Stomach (tissue), 9 donors: Measurements from ENCODE around the gene TNK1. TPM values are rescaled to one million over a fixed set of nuclear protein-coding genes. Genes with fewer than 3 reads are reported as not detected.

Source experiments
- DNase-seq, 2 donors: peaks; one replicate each; pipeline versions ENCODE4 v3.0.0 to v3.0.0-alpha.2; 2013 to 2019
- H3K27ac ChIP-seq, 5 donors: fragments of 200-600 bp in 4 of 5; sonication (generic) in 4 of 5; one replicate each; pipeline ENCODE4 v1.5.1; 2013 to 2019; ENCODE audit warnings: mild to moderate bottlenecking in 1 of 5, moderate library complexity in 1 of 5
- H3K27me3 ChIP-seq, 3 donors: fragments of 200-600 bp; sonication (generic); one replicate each; pipeline ENCODE4 v1.5.1; 2017 to 2019; ENCODE audit warnings: mixed run types in 1 of 3
- H3K36me3 ChIP-seq, 4 donors: fragments of 200-600 bp; sonication (generic); 1 replicate in 3 of 4; 2 replicates in 1 of 4; pipeline ENCODE4 v1.5.1; 2016 to 2019
- H3K4me1 ChIP-seq, 4 donors: fragments of 200-600 bp; sonication (generic); one replicate each; pipeline ENCODE4 v1.5.1; 2016 to 2019
- H3K4me3 ChIP-seq, 4 donors: fragments of 200-600 bp; sonication (generic) in 3 of 4; one replicate each; pipeline ENCODE4 v1.5.1; 2016 to 2019; ENCODE audit warnings: mild to moderate bottlenecking in 1 of 4
- H3K9me3 ChIP-seq, 4 donors: fragments of 200-600 bp; sonication (generic); one replicate each; pipeline ENCODE4 v1.5.1; 2016 to 2019
- EP300 ChIP-seq: sonication (generic); formaldehyde crosslinking; IDR thresholded peaks from one replicate; pipeline ENCODE4 v1.6.1; 2017; ENCODE audit warnings: antibody characterized with exemption
- POLR2A ChIP-seq, 4 donors: fragments of 450-650 bp; IDR thresholded peaks; one replicate each; pipeline ENCODE4 v1.6.1; 2016; ENCODE audit warnings: antibody characterized with exemption in 4 of 4, control low read depth in 2 of 4, mild to moderate bottlenecking in 1 of 4, moderate library complexity in 1 of 4
- POLR2AphosphoS5 ChIP-seq, 3 donors: sonication (generic); formaldehyde crosslinking; IDR thresholded peaks; one replicate each; pipeline ENCODE4 v1.6.1; 2016; ENCODE audit warnings: antibody characterized with exemption in 3 of 3
- WGBS, 5 donors: extraction: QIAGEN DNeasy Blood & Tissue Kit in 3 of 5; methylation state at CpG; one replicate each; pipeline versions ENCODE4 v1.1.5 to v1.1.7; 2013 to 2018; 5-methylcytosine and 5-hydroxymethylcytosine counted together
- intact Hi-C: fragments of 100-400 bp; cut with DNase I; formaldehyde crosslinking; loops from one replicate; pipeline ENCODE4 v1.15.1; 2023; ENCODE audit warnings: low total_unique reads
- polyA plus RNA-seq, 3 donors: library from polyadenylated mRNA; stranded (reverse); fragments of 200-250 nt; gene quantifications; one replicate each; pipeline ENCODE4 v1.2.3, GENCODE V29; 2013
- total RNA-seq, 5 donors: library from RNA; depleted of rRNA; stranded (reverse); fragments of >200 nt; gene quantifications; one replicate each; pipeline versions ENCODE4 v1.1.0 to v1.2.3, GENCODE V29; 2014 to 2016
- TF ChIP-seq, protein P1 (sequence below), 7 experiments: fragments of 450-650 bp in 4 of 7; fragments of 200-600 bp in 3 of 7; sonication (generic) in 3 of 7; IDR thresholded peaks; one replicate each; pipeline ENCODE4 v1.5.1; 2016 to 2019; ENCODE audit warnings: antibody characterized with exemption in 7 of 7, control low read depth in 2 of 7, mild to moderate bottlenecking in 1 of 7
- donor health status: healthy with polysubstance abuse.
- donor health status: Bipolar disorder and iron deficiency.
- donor health status: healthy.

The TNK1 gene
- total and polyA plus RNA-seq, 8 donors = 5.7 to 37.1 (median 10.4) TPM

DNA sequence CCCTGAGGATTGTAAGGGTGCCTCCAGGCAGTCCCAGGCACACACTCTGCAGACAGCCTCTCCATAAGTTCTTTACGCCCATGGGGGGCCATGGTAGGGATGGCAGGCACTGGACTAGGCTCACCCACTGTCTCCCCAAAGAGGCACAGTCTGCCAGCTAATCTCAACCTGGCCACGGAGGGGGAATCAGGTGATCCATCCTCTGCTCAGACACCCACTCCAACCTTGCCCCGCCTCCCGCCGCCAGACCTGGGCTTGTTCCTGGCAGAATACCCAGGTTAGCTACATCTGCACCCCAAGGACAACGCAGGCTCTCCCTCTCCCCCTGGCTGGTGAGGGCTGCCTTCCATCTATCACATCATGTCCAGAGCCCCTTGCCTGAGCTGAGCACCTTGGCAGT is 28.0 kb downstream of the TNK1 start:
- H3K27ac ChIP-seq = no peak overlapping the region
- H3K4me1 ChIP-seq = peaks cover 17 to 23% (median 19%) of the 10 kb centered on the region in 4 donors
- no peak for DNase-seq
- peaks cover 0 to 13% (median 0%) of the 10 kb centered on the region in 3 donors for H3K27me3 ChIP-seq
- no peak overlapping the region for H3K4me3 ChIP-seq
- H3K36me3 ChIP-seq = peaks cover 0 to 25% (median 19%) of the 10 kb centered on the region in 4 donors
- H3K9me3 ChIP-seq = no peaks in the 10 kb centered on the region
- WGBS, 5 donors = 74 to 90% (median 80%) methylated on average over 2 to 6 of the region's 6 CpGs
- TF ChIP-seq, protein P1, sequence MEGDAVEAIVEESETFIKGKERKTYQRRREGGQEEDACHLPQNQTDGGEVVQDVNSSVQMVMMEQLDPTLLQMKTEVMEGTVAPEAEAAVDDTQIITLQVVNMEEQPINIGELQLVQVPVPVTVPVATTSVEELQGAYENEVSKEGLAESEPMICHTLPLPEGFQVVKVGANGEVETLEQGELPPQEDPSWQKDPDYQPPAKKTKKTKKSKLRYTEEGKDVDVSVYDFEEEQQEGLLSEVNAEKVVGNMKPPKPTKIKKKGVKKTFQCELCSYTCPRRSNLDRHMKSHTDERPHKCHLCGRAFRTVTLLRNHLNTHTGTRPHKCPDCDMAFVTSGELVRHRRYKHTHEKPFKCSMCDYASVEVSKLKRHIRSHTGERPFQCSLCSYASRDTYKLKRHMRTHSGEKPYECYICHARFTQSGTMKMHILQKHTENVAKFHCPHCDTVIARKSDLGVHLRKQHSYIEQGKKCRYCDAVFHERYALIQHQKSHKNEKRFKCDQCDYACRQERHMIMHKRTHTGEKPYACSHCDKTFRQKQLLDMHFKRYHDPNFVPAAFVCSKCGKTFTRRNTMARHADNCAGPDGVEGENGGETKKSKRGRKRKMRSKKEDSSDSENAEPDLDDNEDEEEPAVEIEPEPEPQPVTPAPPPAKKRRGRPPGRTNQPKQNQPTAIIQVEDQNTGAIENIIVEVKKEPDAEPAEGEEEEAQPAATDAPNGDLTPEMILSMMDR (IDR thresholded peaks at IDR 0.05) = no peak
- TF ChIP-seq EP300 = no peak
- TF ChIP-seq POLR2AphosphoS5 (IDR thresholded peaks at IDR 0.05) = no peak
- no peak for TF ChIP-seq POLR2A (IDR thresholded peaks at IDR 0.05)
- intact Hi-C loops = no loop called here

DNA sequence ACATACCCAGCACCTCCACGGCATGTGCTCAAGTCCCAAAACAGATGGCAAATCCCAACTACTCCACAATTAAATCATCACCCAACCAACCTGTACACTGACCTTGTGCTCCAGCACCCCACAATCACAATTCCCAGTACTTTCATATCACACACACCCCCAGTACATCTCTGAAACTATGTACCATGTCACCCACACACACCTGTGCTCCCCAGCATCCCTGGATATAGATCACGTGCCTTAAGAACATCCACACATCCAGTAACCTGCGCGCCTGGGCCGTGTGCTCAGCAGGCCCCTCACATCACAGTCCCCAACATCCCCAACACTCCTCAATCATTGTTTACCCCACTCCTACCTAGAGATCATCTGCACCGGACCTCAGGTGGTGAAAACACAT is 28.8 kb downstream of the TNK1 start:
- 89 to 94% (median 91%) methylated on average over 6 of the region's 6 CpGs for WGBS, 5 donors
- Histone ChIP-seq H3K9me3 (no peaks in the 10 kb centered on the region), H3K27ac (no peak overlapping the region), H3K4me1 (peaks cover 14 to 23% (median 19%) of the 10 kb centered on the region in 4 donors), H3K4me3 (no peak overlapping the region), H3K36me3 (peaks cover 0 to 27% (median 20%) of the 10 kb centered on the region in 4 donors), H3K27me3 (peaks cover 0 to 11% (median 0%) of the 10 kb centered on the region in 3 donors)
- no peak for DNase-seq
- TF ChIP-seq POLR2A (IDR thresholded peaks at IDR 0.05) = no peak
- TF ChIP-seq, protein P1 (IDR thresholded peaks at IDR 0.05) = no peak
- intact Hi-C loops = no loop called here

DNA sequence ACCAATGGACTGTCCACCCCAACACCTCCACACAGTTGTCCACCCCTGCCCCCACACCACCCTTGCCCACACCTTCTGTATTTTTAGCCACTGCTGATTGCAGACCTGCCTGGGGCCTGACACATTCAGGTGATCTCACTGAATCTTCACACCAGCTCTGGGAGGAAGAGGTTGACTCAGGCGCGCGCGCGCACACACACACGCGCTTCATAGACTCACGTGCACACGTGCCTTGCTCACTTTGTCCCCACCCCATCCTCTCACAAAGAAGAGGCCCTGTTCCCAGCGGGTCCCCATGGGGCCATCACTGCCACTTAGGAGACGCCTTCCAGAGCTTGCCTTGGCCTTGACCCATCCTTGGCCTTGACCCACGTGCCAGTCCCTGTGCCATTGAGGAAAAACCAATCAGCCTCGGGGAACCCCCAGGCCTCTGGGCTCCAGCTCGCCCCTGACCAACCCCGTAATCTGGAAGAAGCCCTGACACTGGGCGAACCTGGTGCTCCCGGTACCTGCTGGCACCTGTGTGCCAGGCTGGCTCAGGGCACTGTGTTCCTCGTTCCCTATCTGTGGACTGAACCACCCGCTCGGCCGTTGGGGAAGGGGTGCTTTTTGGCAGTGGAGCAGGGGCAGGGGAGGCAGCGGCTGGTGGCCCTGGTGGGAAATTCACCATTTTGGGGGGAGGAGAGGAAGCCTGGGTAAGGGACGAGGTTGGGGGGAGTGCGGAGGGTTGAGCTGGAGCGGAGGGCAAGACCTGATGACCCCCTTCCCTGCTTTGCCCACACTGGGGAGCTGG is 29.9 kb downstream of the TNK1 start:
- WGBS, 5 donors = 78 to 89% (median 84%) methylated on average over 21 to 25 of the region's 25 CpGs
- no peak overlapping the region for H3K4me3 ChIP-seq
- peaks cover 0 to 39% (median 26%) of the 10 kb centered on the region in 4 donors for H3K36me3 ChIP-seq
- H3K27ac ChIP-seq = no peak overlapping the region
- peaks cover 3 to 12% (median 8%) of the 10 kb centered on the region in 4 donors for H3K4me1 ChIP-seq
- TF ChIP-seq, protein P1 (IDR thresholded peaks at IDR 0.05) = no peak
- intact Hi-C loops = no loop called here
- no peaks in the 10 kb centered on the region for H3K9me3 ChIP-seq
- DNase-seq = no peak
- no peaks in the 10 kb centered on the region for H3K27me3 ChIP-seq

DNA sequence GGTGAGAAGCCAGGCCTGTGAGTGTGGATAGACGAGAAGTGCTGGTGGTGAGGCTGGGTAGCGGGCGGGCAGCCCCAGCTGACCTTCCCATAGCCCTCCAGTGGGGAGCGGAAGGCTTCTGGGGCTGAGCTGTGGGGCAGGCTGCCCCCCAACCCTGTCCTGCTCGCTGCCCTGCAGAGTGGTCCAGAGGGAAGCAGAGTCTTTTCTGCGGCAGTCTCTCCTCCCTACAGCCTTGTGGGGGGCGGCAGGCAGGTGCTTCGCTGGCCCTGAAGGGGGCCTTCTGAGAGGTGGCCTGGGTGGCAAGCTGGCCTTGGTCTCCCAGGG is 30.5 kb downstream of the TNK1 start:
- TF ChIP-seq, protein P1 (IDR thresholded peaks at IDR 0.05) = no peak
- TF ChIP-seq POLR2A (IDR thresholded peaks at IDR 0.05) = no peak
- Histone ChIP-seq H3K36me3 (peaks cover 0 to 43% (median 27%) of the 10 kb centered on the region in 4 donors), H3K4me1 (peaks cover 0 to 6% (median 5%) of the 10 kb centered on the region in 4 donors), H3K27ac (no peak overlapping the region), H3K9me3 (no peaks in the 10 kb centered on the region), H3K27me3 (no peaks in the 10 kb centered on the region), H3K4me3 (no peak overlapping the region)
- no peak for DNase-seq
- intact Hi-C loops = no loop called here
- WGBS, 5 donors = 80 to 90% (median 86%) methylated on average over 2 to 8 of the region's 8 CpGs
